ENCODE measurements around the gene LITAFD. TPM values are rescaled to one million over a fixed set of nuclear protein-coding genes. Genes with fewer than 3 reads are reported as not detected.

LITAFD gene
- total and polyA plus RNA-seq, 3 donors from 2014 or later: 2.2 to 10.5 (median 3.8) TPM

- H3K9me3 ChIP-seq: no peaks in the 10 kb centered on the region
- no peaks in the 10 kb centered on the region for H3K27me3 ChIP-seq
- WGBS, 2 donors: 91 to 93% methylated on average over 17 of the region's 17 CpGs
- TF ChIP-seq CTCF (IDR thresholded peaks at IDR 0.05) (no peak), POLR2A (IDR thresholded peaks at IDR 0.05) (no peak)
- no peak overlapping the region for H3K27ac ChIP-seq
- no peak overlapping the region for H3K4me3 ChIP-seq
- H3K4me1 ChIP-seq: no peaks in the 10 kb centered on the region
- no peak for DNase-seq
- no peaks in the 10 kb centered on the region for H3K36me3 ChIP-seq (ENCODE audit: low read depth, missing control alignments)
- intact Hi-C loops (cut with DNase I; ENCODE audit: low total_unique reads): no loop called here
Measured at GRCh38 chr16:8929086-8929748, 47.1 kb downstream of the LITAFD start.

- Histone ChIP-seq H3K36me3 (ENCODE audit: low read depth, missing control alignments) (no peaks in the 10 kb centered on the region), H3K27ac (no peak overlapping the region), H3K4me1 (peaks cover 7% of the 10 kb centered on the region), H3K4me3 (no peak overlapping the region), H3K9me3 (no peaks in the 10 kb centered on the region), H3K27me3 (no peaks in the 10 kb centered on the region)
- peak; percentile 74 for DNase-seq
- TF ChIP-seq POLR2A (IDR thresholded peaks at IDR 0.05) (no peak), CTCF (IDR thresholded peaks at IDR 0.05) (no peak)
- intact Hi-C loops (cut with DNase I; ENCODE audit: low total_unique reads): no loop called here
- WGBS, 2 donors: 44% methylated on average over 6 of the region's 6 CpGs
Measured at GRCh38 chr16:8931859-8932258, 49.7 kb downstream of the LITAFD start.

- Histone ChIP-seq H3K4me1 (peaks cover 14% of the 10 kb centered on the region), H3K9me3 (no peaks in the 10 kb centered on the region), H3K27me3 (no peaks in the 10 kb centered on the region), H3K27ac (no peak overlapping the region), H3K4me3 (no peak overlapping the region), H3K36me3 (ENCODE audit: low read depth, missing control alignments) (no peaks in the 10 kb centered on the region)
- TF ChIP-seq CTCF (IDR thresholded peaks at IDR 0.05): no peak
- no peak for DNase-seq
- intact Hi-C loops (cut with DNase I; ENCODE audit: low total_unique reads): no loop called here
- 70 to 76% methylated on average over 6 of the region's 6 CpGs for WGBS, 2 donors
Measured at GRCh38 chr16:8934601-8935000, 52.5 kb downstream of the LITAFD start.

Other genes with a start within 250 kb of the LITAFD start
- gene ABAT, start 207.7 kb upstream of the LITAFD start, total RNA-seq: 100 to 1,000 TPM in 1 of 2 donors, 10 to 100 TPM in 1; 71.7 to 108 TPM
- gene ABAT, start 207.7 kb upstream of the LITAFD start, polyA plus RNA-seq (ENCODE audit: insufficient read depth, low read depth, low replicate concordance): 25.3 TPM
- gene TMEM186, start 84.7 kb upstream of the LITAFD start, total RNA-seq: 10 to 100 TPM; 11.6 to 14.3 TPM
- 15.5 TPM for gene TMEM186, start 84.7 kb upstream of the LITAFD start, polyA plus RNA-seq (ENCODE audit: insufficient read depth, low read depth, low replicate concordance)
- 10 to 100 TPM; 25.8 to 36.6 TPM for gene PMM2, start 84.5 kb upstream of the LITAFD start, total RNA-seq
- 15.4 TPM for gene PMM2, start 84.5 kb upstream of the LITAFD start, polyA plus RNA-seq (ENCODE audit: insufficient read depth, low read depth, low replicate concordance)
- gene CARHSP1, start 13.3 kb upstream of the LITAFD start, total RNA-seq: 100 to 1,000 TPM; 241 to 437 TPM
- gene CARHSP1, start 13.3 kb upstream of the LITAFD start, polyA plus RNA-seq (ENCODE audit: insufficient read depth, low read depth, low replicate concordance): 457 TPM
- gene USP7, start 81.6 kb downstream of the LITAFD start, total RNA-seq: 100 to 1,000 TPM; 159 to 173 TPM
- 172 TPM for gene USP7, start 81.6 kb downstream of the LITAFD start, polyA plus RNA-seq (ENCODE audit: insufficient read depth, low read depth, low replicate concordance)
- 10 to 100 TPM; 68.8 to 75.7 TPM for gene HAPSTR1, start 209.3 kb downstream of the LITAFD start, total RNA-seq
- 37.5 TPM for gene HAPSTR1, start 209.3 kb downstream of the LITAFD start, polyA plus RNA-seq (ENCODE audit: insufficient read depth, low read depth, low replicate concordance)

All from testis (tissue), 3 donors.